HepG2 (cell line): ENCODE results near the gene LCN12. TPM values are rescaled to one million over a fixed set of nuclear protein-coding genes. Genes with fewer than 3 reads are reported as not detected.

Experiments
- ERF ChIP-seq: IDR thresholded peaks from 2 replicates; pipeline ENCODE4 v1.6.1; 2018; ENCODE audit warnings: missing biosample characterization, missing genetic modification reagents
- EZH2 ChIP-seq: conservative IDR thresholded peaks from 2 replicates; pipeline ENCODE4 v1.6.1; 2012; ENCODE audit warnings: mild to moderate bottlenecking, low read depth, low read length, moderate library complexity
- HNF4G ChIP-seq, 2 experiments: sonication (generic) in 1 of 2; formaldehyde crosslinking in 1 of 2; IDR thresholded peaks; 2 replicates each; pipeline versions ENCODE4 v1.4.0 to v1.6.1; 2011 to 2020; ENCODE audit warnings: borderline replicate concordance in 2 of 2, low read depth in 2 of 2, mild to moderate bottlenecking in 2 of 2, low read length in 1 of 2, missing genetic modification reagents in 1 of 2, moderate library complexity in 1 of 2
- KDM2A ChIP-seq: sonication (generic); formaldehyde crosslinking; IDR thresholded peaks from 2 replicates; pipeline ENCODE4 v1.4.0; 2020; ENCODE audit warnings: low read depth, missing genetic modification reagents, borderline replicate concordance
- KDM5B ChIP-seq: sonication (generic); formaldehyde crosslinking; IDR thresholded peaks from 2 replicates; pipeline ENCODE4 v1.4.0; 2020; ENCODE audit warnings: missing genetic modification reagents, mild to moderate bottlenecking, borderline replicate concordance
- RXRB ChIP-seq: IDR thresholded peaks from 2 replicates; pipeline ENCODE4 v1.6.1; 2016; ENCODE audit warnings: borderline replicate concordance, missing genetic modification reagents, missing compliant biosample characterization
- SAP130 ChIP-seq: IDR thresholded peaks from 2 replicates; pipeline ENCODE4 v1.6.1; 2016; ENCODE audit warnings: low read depth
- SMARCE1 ChIP-seq: fragments of 450-650 bp; IDR thresholded peaks from 2 replicates; pipeline ENCODE4 v1.6.1; 2017; ENCODE audit warnings: borderline replicate concordance
- SP5 ChIP-seq: IDR thresholded peaks from 2 replicates; pipeline ENCODE4 v1.6.1; 2016; ENCODE audit warnings: low read depth, borderline replicate concordance
- TAF1 ChIP-seq: sonication (generic); formaldehyde crosslinking; IDR thresholded peaks from 2 replicates; pipeline ENCODE4 v1.4.0; 2020; ENCODE audit warnings: missing genetic modification reagents
- ZNF572 ChIP-seq: sonication (generic); formaldehyde crosslinking; IDR thresholded peaks from 2 replicates; pipeline ENCODE4 v1.5.1; 2020; ENCODE audit warnings: mild to moderate bottlenecking, missing genetic modification reagents
- ZNF598 ChIP-seq: sonication (generic); formaldehyde crosslinking; IDR thresholded peaks from 2 replicates; pipeline ENCODE4 v1.5.1; 2020; ENCODE audit warnings: mild to moderate bottlenecking, missing genetic modification reagents, borderline replicate concordance
- ZNF644 ChIP-seq: IDR thresholded peaks from 2 replicates; pipeline ENCODE4 v1.6.1; 2016; ENCODE audit warnings: low read depth
- ZNF724P ChIP-seq: sonication (generic); formaldehyde crosslinking; IDR thresholded peaks from 2 replicates; pipeline ENCODE4 v1.8.0; 2022; ENCODE audit warnings: missing genetic modification reagents, borderline replicate concordance
- ZNF768 ChIP-seq: sonication (generic); formaldehyde crosslinking; IDR thresholded peaks from 2 replicates; pipeline ENCODE4 v1.4.0; 2020; ENCODE audit warnings: missing genetic modification reagents
- ZSCAN22 ChIP-seq: sonication (generic); formaldehyde crosslinking; IDR thresholded peaks from 2 replicates; pipeline ENCODE4 v1.4.0; 2020; ENCODE audit warnings: mild to moderate bottlenecking, missing genetic modification reagents
- polyA plus RNA-seq, 8 experiments: library from polyadenylated mRNA; depleted of rRNA in 3 of 8; stranded (reverse) in 7 of 8; unstranded in 1 of 8; fragments of >200 nt; fragmentation: Illumina TruSeq in 4 of 8; extraction: Trizol in 4 of 8; gene quantifications; 2 replicates each; pipeline versions ENCODE4 v1.2.1 to v1.2.3, GENCODE V29; 2011 to 2016; ENCODE audit warnings: low read depth in 4 of 8, missing spikeins in 1 of 8, mixed read lengths in 1 of 8; ENCODE audit not compliant: insufficient read depth in 1 of 8
- total RNA-seq, 5 experiments: library from RNA; depleted of rRNA; stranded (reverse); fragments of >200 nt; fragmentation: Illumina TruSeq; extraction: Trizol; gene quantifications; 2 replicates each; pipeline ENCODE4 v1.2.3, GENCODE V29; 2016; ENCODE audit warnings: low read depth in 1 of 5
- TF ChIP-seq, protein P1 (sequence below): sonication (generic); formaldehyde crosslinking; IDR thresholded peaks from 2 replicates; pipeline ENCODE4 v1.4.0; 2020; ENCODE audit warnings: missing genetic modification reagents, mild to moderate bottlenecking, borderline replicate concordance
- TF ChIP-seq, protein P2 (sequence below): IDR thresholded peaks from 2 replicates; pipeline ENCODE4 v1.6.1; 2012; ENCODE audit warnings: inconsistent platforms
- TF ChIP-seq, protein P3 (sequence below): IDR thresholded peaks from 2 replicates; pipeline ENCODE4 v1.6.1; 2016; ENCODE audit warnings: missing compliant biosample characterization, missing genetic modification reagents, borderline replicate concordance
- TF ChIP-seq, protein P4 (sequence below): IDR thresholded peaks from 2 replicates; pipeline ENCODE4 v1.6.1; 2016; ENCODE audit warnings: missing biosample characterization, missing genetic modification reagents, low read depth
- TF ChIP-seq, protein P5 (sequence below): sonication (generic); formaldehyde crosslinking; IDR thresholded peaks from 2 replicates; pipeline ENCODE4 v1.9.0; 2022; ENCODE audit warnings: missing genetic modification reagents, mild to moderate bottlenecking, borderline replicate concordance
- TF ChIP-seq, protein P6 (sequence below): IDR thresholded peaks from 2 replicates; pipeline ENCODE4 v1.6.1; 2016; ENCODE audit warnings: mild to moderate bottlenecking, missing biosample characterization, missing genetic modification reagents

LCN12 gene
- total and polyA plus RNA-seq, 2 of the 13 experiments (the other 11 are each of a cell fraction or from before 2014, with no cell fraction given), result 3.4 to 6.9 TPM

DNA sequence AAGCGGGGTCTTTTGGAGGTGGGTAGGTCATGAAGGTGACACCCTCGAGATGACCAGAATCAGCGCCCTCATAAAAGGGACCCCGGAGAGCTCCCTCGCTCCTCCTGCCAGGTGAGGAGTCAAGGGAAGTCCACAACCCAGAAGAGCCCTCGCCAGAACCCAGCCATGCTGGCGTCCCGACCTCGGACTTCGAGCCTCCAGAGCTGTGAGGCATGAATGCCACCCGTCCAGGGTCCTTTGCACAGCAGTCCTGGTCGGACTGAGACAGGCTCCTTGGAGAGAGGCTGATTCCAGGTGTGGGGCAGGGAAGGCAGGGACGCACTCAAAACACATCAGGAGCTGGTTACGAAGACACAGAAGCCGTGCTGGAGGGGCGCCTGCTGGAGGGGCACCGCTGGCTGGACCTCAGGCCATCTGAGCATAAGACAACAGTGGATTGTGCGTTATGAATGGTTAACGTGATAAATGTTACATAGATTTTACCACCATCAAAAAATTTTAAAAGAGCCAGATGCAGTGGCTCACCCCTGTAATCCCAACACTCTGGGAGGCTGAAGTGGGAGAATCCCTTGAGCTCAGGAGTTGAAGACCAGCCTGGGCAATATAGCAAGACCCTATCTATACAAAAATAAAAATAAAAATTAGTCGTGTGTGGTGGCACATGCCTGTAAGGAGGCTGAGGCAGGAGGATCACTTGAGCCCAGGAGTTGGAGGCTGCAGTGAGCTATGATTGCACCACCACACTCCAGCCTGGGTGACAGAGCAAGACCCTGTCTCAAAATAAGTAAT is 50.0 kb downstream of the LCN12 start (continued):
- TF ChIP-seq HNF4G (IDR thresholded peaks at IDR 0.05; ENCODE audit: borderline replicate concordance, low read depth, low read length) (0 out of 2 replicates have a peak, but pooled peaks have one; percentile 40), HNF4G (CRISPR knock-in tag; IDR thresholded peaks at IDR 0.05; ENCODE audit: borderline replicate concordance, low read depth) (no peak), RXRB (CRISPR knock-in tag) (0 out of 2 replicates have a peak, but pooled peaks have one; percentile 9), ZNF572 (CRISPR knock-in tag) (0 out of 2 replicates have a peak, but pooled peaks have one; percentile 36), ZNF598 (CRISPR knock-in tag) (peak; percentile 54; the same call in 1 of the 2 replicates), ERF (CRISPR knock-in tag) (0 out of 2 replicates have a peak, but pooled peaks have one; percentile 44), EZH2 (no peak), ZSCAN22 (CRISPR knock-in tag) (no peak), ZNF724P (0 out of 2 replicates have a peak, but pooled peaks have one; percentile 25), ZNF644 (0 out of 2 replicates have a peak, but pooled peaks have one; percentile 27), KDM2A (CRISPR knock-in tag) (peak; percentile 41; the same call in 1 of the 2 replicates), SAP130 (CRISPR knock-in tag) (0 out of 2 replicates have a peak, but pooled peaks have one; percentile 17), SP5 (CRISPR knock-in tag) (0 out of 2 replicates have a peak, but pooled peaks have one; percentile 13), KDM5B (CRISPR knock-in tag) (0 out of 2 replicates have a peak, but pooled peaks have one; percentile 35), SMARCE1 (no peak), TAF1 (0 out of 2 replicates have a peak, but pooled peaks have one; percentile 19), ZNF768 (0 out of 2 replicates have a peak, but pooled peaks have one; percentile 40)
- TF ChIP-seq, protein P1, sequence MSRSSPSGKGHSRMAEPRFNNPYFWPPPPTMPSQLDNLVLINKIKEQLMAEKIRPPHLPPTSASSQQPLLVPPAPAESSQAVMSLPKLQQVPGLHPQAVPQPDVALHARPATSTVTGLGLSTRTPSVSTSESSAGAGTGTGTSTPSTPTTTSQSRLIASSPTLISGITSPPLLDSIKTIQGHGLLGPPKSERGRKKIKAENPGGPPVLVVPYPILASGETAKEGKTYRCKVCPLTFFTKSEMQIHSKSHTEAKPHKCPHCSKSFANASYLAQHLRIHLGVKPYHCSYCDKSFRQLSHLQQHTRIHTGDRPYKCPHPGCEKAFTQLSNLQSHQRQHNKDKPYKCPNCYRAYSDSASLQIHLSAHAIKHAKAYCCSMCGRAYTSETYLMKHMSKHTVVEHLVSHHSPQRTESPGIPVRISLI, result peak; percentile 55; the same call in 1 of the 2 replicates
- TF ChIP-seq, protein P2, sequence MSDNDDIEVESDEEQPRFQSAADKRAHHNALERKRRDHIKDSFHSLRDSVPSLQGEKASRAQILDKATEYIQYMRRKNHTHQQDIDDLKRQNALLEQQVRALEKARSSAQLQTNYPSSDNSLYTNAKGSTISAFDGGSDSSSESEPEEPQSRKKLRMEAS, result peak; percentile 67
- TF ChIP-seq, protein P3, sequence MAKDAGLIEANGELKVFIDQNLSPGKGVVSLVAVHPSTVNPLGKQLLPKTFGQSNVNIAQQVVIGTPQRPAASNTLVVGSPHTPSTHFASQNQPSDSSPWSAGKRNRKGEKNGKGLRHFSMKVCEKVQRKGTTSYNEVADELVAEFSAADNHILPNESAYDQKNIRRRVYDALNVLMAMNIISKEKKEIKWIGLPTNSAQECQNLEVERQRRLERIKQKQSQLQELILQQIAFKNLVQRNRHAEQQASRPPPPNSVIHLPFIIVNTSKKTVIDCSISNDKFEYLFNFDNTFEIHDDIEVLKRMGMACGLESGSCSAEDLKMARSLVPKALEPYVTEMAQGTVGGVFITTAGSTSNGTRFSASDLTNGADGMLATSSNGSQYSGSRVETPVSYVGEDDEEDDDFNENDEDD (CRISPR knock-in tag), result peak; percentile 65; the same call in 1 of the 2 replicates
- TF ChIP-seq, protein P4, sequence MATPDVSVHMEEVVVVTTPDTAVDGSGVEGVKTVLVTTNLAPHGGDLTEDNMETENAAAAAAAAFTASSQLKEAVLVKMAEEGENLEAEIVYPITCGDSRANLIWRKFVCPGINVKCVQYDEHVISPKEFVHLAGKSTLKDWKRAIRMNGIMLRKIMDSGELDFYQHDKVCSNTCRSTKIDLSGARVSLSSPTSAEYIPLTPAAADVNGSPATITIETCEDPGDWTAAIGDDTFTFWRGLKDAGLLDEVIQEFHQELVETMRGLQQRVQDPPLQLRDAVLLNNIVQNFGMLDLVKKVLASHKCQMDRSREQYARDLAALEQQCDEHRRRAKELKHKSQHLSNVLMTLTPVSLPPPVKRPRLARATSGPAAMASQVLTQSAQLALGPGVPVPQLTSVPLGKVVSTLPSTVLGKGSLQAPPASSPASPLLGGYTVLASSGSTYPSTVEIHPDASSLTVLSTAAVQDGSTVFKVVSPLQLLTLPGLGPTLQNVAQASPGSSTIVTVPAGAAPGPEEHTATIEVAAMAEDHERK (CRISPR knock-in tag), result no peak
- TF ChIP-seq, protein P5, sequence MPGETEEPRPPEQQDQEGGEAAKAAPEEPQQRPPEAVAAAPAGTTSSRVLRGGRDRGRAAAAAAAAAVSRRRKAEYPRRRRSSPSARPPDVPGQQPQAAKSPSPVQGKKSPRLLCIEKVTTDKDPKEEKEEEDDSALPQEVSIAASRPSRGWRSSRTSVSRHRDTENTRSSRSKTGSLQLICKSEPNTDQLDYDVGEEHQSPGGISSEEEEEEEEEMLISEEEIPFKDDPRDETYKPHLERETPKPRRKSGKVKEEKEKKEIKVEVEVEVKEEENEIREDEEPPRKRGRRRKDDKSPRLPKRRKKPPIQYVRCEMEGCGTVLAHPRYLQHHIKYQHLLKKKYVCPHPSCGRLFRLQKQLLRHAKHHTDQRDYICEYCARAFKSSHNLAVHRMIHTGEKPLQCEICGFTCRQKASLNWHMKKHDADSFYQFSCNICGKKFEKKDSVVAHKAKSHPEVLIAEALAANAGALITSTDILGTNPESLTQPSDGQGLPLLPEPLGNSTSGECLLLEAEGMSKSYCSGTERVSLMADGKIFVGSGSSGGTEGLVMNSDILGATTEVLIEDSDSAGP, result 0 out of 2 replicates have a peak, but pooled peaks have one; percentile 15
- TF ChIP-seq, protein P6, sequence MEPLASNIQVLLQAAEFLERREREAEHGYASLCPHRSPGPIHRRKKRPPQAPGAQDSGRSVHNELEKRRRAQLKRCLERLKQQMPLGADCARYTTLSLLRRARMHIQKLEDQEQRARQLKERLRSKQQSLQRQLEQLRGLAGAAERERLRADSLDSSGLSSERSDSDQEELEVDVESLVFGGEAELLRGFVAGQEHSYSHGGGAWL (CRISPR knock-in tag), result 0 out of 2 replicates have a peak, but pooled peaks have one; percentile 41
